Upper lobe of left lung (tissue), 4 donors: ENCODE results near the gene MALRD1.

Experiments
- CTCF ChIP-seq, 6 experiments: fragments of 450-650 bp in 4 of 6; fragments of 200-600 bp in 2 of 6; sonication (generic) in 2 of 6; IDR thresholded peaks; one replicate each; pipeline ENCODE4 v1.5.1; 2016 to 2019; ENCODE audit warnings: antibody characterized with exemption in 6 of 6
- POLR2A ChIP-seq, 4 donors: fragments of 450-650 bp; IDR thresholded peaks; one replicate each; pipeline ENCODE4 v1.5.1; 2016 to 2017; ENCODE audit warnings: antibody characterized with exemption in 4 of 4, mild to moderate bottlenecking in 2 of 4
- POLR2AphosphoS5 ChIP-seq, 2 donors: sonication (generic); formaldehyde crosslinking; IDR thresholded peaks; one replicate each; pipeline ENCODE4 v1.5.1; 2017; ENCODE audit warnings: antibody characterized with exemption in 2 of 2

- TF ChIP-seq CTCF (IDR thresholded peaks at IDR 0.05) (no peak), POLR2A (IDR thresholded peaks at IDR 0.05) (no peak), POLR2AphosphoS5 (IDR thresholded peaks at IDR 0.05) (no peak)
Observed at GRCh38 chr10:19098803-19099202, 50.2 kb downstream of the MALRD1 start.
